ENCODE measurements around the gene CYP4F12.

CYP4F12 gene

DNA sequence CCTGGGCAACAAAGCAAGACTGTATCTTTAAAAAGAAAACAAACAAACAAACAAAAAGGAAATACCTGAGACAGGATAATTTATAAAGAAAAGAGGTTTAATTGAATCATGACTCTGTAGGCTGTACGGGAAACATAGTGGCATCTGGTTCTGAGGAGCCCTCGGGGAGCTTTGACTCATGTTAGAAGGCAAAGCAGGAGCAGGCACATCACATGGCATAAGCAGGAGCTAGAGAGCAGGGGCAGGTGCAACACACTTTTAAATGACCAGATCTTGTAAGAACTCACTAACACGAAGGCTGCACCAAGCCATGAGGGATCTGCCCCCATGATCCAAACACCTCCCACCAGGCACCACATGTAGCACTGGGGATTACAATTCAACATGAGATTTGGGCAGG is 41.8 kb downstream of the CYP4F12 start:
- DNase-seq (ENCODE audit: low read depth in 2 of 2, low spot score in 1 of 2) = no peak

GRCh38 chr19:15715642-15716041 is 42.8 kb downstream of the CYP4F12 start:
- DNase-seq (ENCODE audit: low read depth in 2 of 2, low spot score in 1 of 2) = no peak

- DNase-seq (ENCODE audit: low read depth in 2 of 2, low spot score in 1 of 2) = no peak
Measured at GRCh38 chr19:15717809-15718208, 44.9 kb downstream of the CYP4F12 start.

GRCh38 chr19:15721268-15721667 is 48.4 kb downstream of the CYP4F12 start:
- DNase-seq (ENCODE audit: low read depth in 2 of 2, low spot score in 1 of 2) = no peak

DNA sequence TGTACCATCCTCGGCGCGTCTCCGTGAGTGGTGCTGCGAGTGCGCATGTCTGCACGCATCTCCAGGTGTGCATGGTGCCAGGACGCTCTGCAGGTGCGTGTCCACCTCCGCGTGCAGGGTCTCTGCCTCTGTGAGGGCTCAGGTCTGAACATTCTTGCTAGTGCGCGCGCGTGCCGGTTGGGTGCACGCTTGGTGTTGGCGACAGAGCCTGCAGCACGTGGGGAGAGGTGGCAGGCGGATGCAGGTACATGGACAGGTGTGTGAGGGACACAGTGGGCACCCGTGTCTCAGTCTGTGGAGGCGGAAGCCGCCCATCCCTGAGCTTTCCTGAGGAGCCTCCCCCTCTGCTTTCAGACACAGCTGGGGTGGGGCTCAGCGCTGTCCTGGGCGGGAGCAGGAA is 50.1 kb downstream of the CYP4F12 start:
- DNase-seq (ENCODE audit: low read depth in 2 of 2, low spot score in 1 of 2) = no peak

DNA sequence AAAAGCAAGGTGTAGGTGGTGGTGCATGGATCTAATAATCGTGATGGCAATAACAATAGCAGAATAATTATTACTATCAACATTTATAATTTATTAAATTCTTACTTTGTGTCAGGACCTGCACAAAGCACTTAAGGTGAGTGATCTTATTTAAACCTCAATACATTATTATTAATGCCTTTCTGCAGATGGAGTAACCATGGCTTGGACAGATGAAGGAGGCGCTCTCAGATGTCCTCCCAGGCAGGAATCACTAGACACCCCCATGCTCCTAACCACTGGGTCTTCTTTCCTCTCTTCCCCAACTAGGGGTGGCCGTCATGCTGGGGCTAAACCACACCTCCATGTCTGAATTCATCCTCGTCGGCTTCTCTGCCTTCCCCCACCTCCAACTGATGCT is 54.8 kb downstream of the CYP4F12 start, which contains the start of gene OR10H2:
Gene OR10H2, plus strand, starts transcription at position 301 of the 400 bp plus-strand sequence. Its CDS starts 20 bp downstream, at position 321.
- DNase-seq (ENCODE audit: low read depth in 2 of 2, low spot score in 1 of 2) = no peak

GRCh38 chr19:15730538-15730937 is 57.7 kb downstream of the CYP4F12 start:
- DNase-seq (ENCODE audit: low read depth in 2 of 2, low spot score in 1 of 2) = no peak

DNA sequence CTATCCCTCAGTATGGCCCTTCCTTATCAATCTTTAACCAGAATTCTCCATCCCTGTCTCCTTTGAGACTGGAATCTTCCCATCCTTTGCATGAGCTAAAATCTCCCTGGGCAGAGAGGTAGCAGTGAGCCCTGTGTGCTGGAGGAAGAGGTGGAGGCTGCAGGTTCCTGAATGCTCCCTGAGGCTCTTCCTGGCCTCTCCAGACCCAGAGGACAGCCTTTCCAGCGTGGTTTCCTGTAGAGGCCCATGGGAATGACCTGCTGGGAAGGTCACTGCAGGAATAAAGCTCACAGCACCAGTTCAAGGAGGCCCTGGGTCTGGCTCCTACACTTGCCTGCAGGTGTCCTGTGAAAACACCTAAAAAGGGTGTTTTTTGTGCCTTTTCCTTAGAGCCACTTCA is 59.5 kb downstream of the CYP4F12 start:
- no peak for DNase-seq (ENCODE audit: low read depth in 2 of 2, low spot score in 1 of 2)

GRCh38 chr19:15733895-15734294 is 61.0 kb downstream of the CYP4F12 start:
- no peak for DNase-seq (ENCODE audit: low read depth in 2 of 2, low spot score in 1 of 2)

DNA sequence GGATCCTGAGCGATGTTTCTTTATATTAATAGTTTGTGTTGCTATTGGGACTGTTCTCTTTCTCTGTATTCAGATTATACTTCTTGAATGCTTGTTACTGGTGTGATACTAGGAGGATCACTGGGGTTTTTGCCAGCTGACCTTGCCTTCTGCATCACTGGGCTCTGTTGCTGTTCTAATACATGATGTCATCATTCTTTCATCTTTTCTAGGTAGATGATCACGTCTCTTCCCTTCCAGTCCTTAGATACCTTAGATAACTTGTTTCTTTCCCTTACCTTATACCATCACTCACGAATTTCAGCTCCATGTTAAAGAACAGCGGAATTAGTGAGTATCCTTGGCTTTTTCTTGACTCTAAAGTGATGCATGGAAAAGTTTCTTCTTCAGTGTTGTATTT is 64.8 kb downstream of the CYP4F12 start, which contains the start of gene OR10H3:
Gene OR10H3, plus strand, starts transcription at position 264 of the 400 bp plus-strand sequence. CDS start 3,408 bp downstream, outside the sequence.
- no peak for DNase-seq (ENCODE audit: low read depth in 2 of 2, low spot score in 1 of 2)

GRCh38 chr19:15740785-15741184 is 67.9 kb downstream of the CYP4F12 start:
- no peak for DNase-seq (ENCODE audit: low read depth in 2 of 2, low spot score in 1 of 2)
